Measurements from ENCODE around the gene LRMDA.

LRMDA gene

GRCh38 chr10:76444034-76444800, 1012.8 kb downstream of the LRMDA start:
- no peak for DNase-seq (ENCODE audit: low spot score)
- no peak for FAIRE-seq

- DNase-seq (ENCODE audit: low spot score) = no peak
- no peak for FAIRE-seq
These were observed 1016.2 kb downstream of the LRMDA start for GRCh38 chr10:76447578-76447977.

- FAIRE-seq (no peak), DNase-seq (ENCODE audit: low spot score) (no peak)
These were observed 1020.5 kb downstream of the LRMDA start for GRCh38 chr10:76451911-76452310.

- no peak for DNase-seq (ENCODE audit: low spot score)
- no peak for FAIRE-seq
These were observed 1021.9 kb downstream of the LRMDA start for GRCh38 chr10:76453332-76453731.

GRCh38 chr10:76453997-76454396, 1022.6 kb downstream of the LRMDA start:
- DNase-seq (ENCODE audit: low spot score) (no peak), FAIRE-seq (no peak)

GRCh38 chr10:76454506-76455140, 1023.2 kb downstream of the LRMDA start:
- DNase-seq (ENCODE audit: low spot score) = no peak
- no peak for FAIRE-seq

- DNase-seq (ENCODE audit: low spot score) = no peak
These were observed 1024.8 kb downstream of the LRMDA start for GRCh38 chr10:76456197-76456596.

GRCh38 chr10:76459016-76459730, 1027.7 kb downstream of the LRMDA start:
- DNase-seq (ENCODE audit: low spot score) (no peak), FAIRE-seq (no peak)

More at GRCh38 chr10:76456197-76456596, 1024.8 kb downstream of the LRMDA start:
- FAIRE-seq = no peak

GRCh38 chr10:76461024-76461423, 1029.6 kb downstream of the LRMDA start:
- peak; percentile 20 for FAIRE-seq
- no peak for DNase-seq (ENCODE audit: low spot score)

GRCh38 chr10:76463111-76463510, 1031.7 kb downstream of the LRMDA start:
- no peak for FAIRE-seq
- DNase-seq (ENCODE audit: low spot score) = no peak

- no peak for DNase-seq (ENCODE audit: low spot score)
- no peak for FAIRE-seq
These were observed 1035.5 kb downstream of the LRMDA start for GRCh38 chr10:76466836-76467503.

GRCh38 chr10:76469675-76470074, 1038.3 kb downstream of the LRMDA start:
- no peak for FAIRE-seq
- DNase-seq (ENCODE audit: low spot score) = no peak

GRCh38 chr10:76479103-76479790, 1047.8 kb downstream of the LRMDA start:
- DNase-seq (ENCODE audit: low spot score) (no peak), FAIRE-seq (no peak)

- FAIRE-seq = no peak
- no peak for DNase-seq (ENCODE audit: low spot score)
These were observed 1049.8 kb downstream of the LRMDA start for GRCh38 chr10:76481178-76481577.

GRCh38 chr10:76487582-76487981, 1056.2 kb downstream of the LRMDA start:
- no peak for DNase-seq (ENCODE audit: low spot score)
- no peak for FAIRE-seq

- DNase-seq (ENCODE audit: low spot score) = no peak
These were observed 1057.2 kb downstream of the LRMDA start for GRCh38 chr10:76488602-76489001.

GRCh38 chr10:76491216-76491615, 1059.8 kb downstream of the LRMDA start:
- no peak for FAIRE-seq
- DNase-seq (ENCODE audit: low spot score) = no peak

More at GRCh38 chr10:76488602-76489001, 1057.2 kb downstream of the LRMDA start:
- FAIRE-seq = no peak

GRCh38 chr10:76492026-76492425, 1060.6 kb downstream of the LRMDA start:
- DNase-seq (ENCODE audit: low spot score) = peak; percentile 43
- FAIRE-seq = no peak

- FAIRE-seq (no peak), DNase-seq (ENCODE audit: low spot score) (no peak)
These were observed 1061.5 kb downstream of the LRMDA start for GRCh38 chr10:76492678-76493472.

GRCh38 chr10:76497666-76498065, 1066.2 kb downstream of the LRMDA start:
- FAIRE-seq (no peak), DNase-seq (ENCODE audit: low spot score) (no peak)

Data from urothelium cell line (cell line).